ENCODE data around the gene NR2F6. TPM values are rescaled to one million over a fixed set of nuclear protein-coding genes. Genes with fewer than 3 reads are reported as not detected.
"Not testable (repeated sequence)": the region's sequence is repeated elsewhere in the genome, so short reads cannot be mapped to it uniquely, and the experiment has no call there.

NR2F6 gene
- total RNA-seq, 1 donor from 2014 or later: 35.0 TPM

- no peak for DNase-seq
These were observed 35.4 kb downstream of the NR2F6 start for GRCh38 chr19:17210296-17210695.

GRCh38 chr19:17209126-17210036, 36.3 kb downstream of the NR2F6 start:
- peak; percentile 17 for DNase-seq

GRCh38 chr19:17206736-17207581, 38.8 kb downstream of the NR2F6 start:
- DNase-seq: no peak

- DNase-seq: peak; percentile 42
These were observed 40.2 kb downstream of the NR2F6 start for GRCh38 chr19:17205237-17206140.

- no peak for DNase-seq
These were observed 43.0 kb downstream of the NR2F6 start for GRCh38 chr19:17202713-17203112.

GRCh38 chr19:17202249-17202648, 43.5 kb downstream of the NR2F6 start:
- no peak for DNase-seq

- DNase-seq: no peak
These were observed 45.2 kb downstream of the NR2F6 start for GRCh38 chr19:17200408-17201079.

- DNase-seq: no peak
These were observed 48.1 kb downstream of the NR2F6 start for GRCh38 chr19:17197666-17198065.

GRCh38 chr19:17196610-17197009, 49.1 kb downstream of the NR2F6 start:
- no peak for DNase-seq

- no peak for DNase-seq
These were observed 50.6 kb downstream of the NR2F6 start for GRCh38 chr19:17195106-17195505.

GRCh38 chr19:17194608-17195007, 51.1 kb downstream of the NR2F6 start:
- no peak for DNase-seq

GRCh38 chr19:17192751-17193150, 53.0 kb downstream of the NR2F6 start:
- no peak for DNase-seq

- DNase-seq: not testable (repeated sequence)
These were observed 54.0 kb downstream of the NR2F6 start for GRCh38 chr19:17191736-17192135.

GRCh38 chr19:17185590-17185989, 60.1 kb downstream of the NR2F6 start:
- no peak for DNase-seq

GRCh38 chr19:17184371-17184841, 61.3 kb downstream of the NR2F6 start:
- DNase-seq: no peak

- no peak for DNase-seq
These were observed 61.8 kb downstream of the NR2F6 start for GRCh38 chr19:17183858-17184321.

- no peak for DNase-seq
These were observed 62.4 kb downstream of the NR2F6 start for GRCh38 chr19:17183271-17183761.
